Epithelial cell of proximal tubule (primary cell): ENCODE measurements around the gene GFAP. TPM values are rescaled to one million over a fixed set of nuclear protein-coding genes. Genes with fewer than 3 reads are reported as not detected.

Experiments
- DNase-seq: peaks from one replicate; pipeline ENCODE4 v3.0.0-alpha.2; 2011; ENCODE audit warnings: low read depth
- H3K4me3 ChIP-seq: 2 replicates; pipeline ENCODE4 v1.5.1; 2011; ENCODE audit warnings: low read depth, mild to moderate bottlenecking, low read length
- total RNA-seq: library from RNA; depleted of rRNA; stranded (reverse); fragments of >200 nt; gene quantifications from 2 replicates; pipeline ENCODE4 v1.2.3, GENCODE V29; 2015
- TF ChIP-seq, protein P1 (sequence below): conservative IDR thresholded peaks from 2 replicates; pipeline ENCODE4 v1.5.1; 2012; ENCODE audit warnings: low read depth, mild to moderate bottlenecking, low read length

The GFAP gene
- total RNA-seq, 1 donor from 2014 or later, result 0.58 TPM

DNA sequence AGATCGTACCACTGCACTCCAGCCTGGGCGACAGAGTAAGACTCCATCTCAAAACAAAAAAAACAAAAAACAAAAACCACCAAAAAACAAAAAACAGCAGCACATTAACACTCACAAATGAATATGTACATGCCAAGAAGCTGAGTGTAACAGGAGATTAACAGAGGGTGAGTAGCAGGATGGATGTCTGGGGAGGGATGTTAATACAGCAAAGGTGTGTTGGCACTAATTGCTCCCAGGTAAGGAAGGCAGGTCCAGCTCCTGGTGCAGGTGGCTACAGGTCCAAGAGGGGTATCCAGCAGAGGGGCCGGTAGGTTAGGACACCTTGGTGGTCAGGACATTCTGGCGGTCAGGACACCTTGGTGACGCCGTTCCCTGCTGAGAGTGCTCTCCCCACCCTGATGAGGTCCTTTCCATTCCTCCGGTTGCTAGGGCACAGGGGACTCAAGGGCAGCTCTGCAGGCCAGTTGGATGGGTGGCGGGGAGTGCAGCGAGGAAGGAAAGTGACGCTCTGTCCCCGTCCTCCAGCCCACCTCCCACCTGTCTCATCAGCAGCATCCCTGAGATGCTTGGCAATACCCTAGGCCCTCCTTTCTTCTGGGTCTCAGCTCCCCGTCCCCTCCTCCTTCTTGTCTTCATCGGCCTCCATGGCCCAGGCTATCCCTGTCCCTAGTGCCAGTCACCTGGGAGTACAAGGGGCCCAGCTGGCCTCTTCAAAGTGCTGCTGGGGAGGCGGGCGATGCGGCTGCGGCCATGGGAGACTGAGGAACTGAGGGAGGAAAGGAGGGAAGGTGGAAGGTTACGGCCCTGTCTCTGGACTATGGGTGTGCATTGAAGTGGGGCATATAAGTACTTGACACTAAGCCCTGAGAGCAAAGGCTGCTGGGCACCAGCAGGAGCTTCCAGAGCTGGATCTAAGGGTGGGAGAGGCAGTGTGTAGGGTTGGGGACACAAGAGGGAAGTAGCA, 10.7 kb upstream of the GFAP start:
- no peak for DNase-seq
- TF ChIP-seq, protein P1, sequence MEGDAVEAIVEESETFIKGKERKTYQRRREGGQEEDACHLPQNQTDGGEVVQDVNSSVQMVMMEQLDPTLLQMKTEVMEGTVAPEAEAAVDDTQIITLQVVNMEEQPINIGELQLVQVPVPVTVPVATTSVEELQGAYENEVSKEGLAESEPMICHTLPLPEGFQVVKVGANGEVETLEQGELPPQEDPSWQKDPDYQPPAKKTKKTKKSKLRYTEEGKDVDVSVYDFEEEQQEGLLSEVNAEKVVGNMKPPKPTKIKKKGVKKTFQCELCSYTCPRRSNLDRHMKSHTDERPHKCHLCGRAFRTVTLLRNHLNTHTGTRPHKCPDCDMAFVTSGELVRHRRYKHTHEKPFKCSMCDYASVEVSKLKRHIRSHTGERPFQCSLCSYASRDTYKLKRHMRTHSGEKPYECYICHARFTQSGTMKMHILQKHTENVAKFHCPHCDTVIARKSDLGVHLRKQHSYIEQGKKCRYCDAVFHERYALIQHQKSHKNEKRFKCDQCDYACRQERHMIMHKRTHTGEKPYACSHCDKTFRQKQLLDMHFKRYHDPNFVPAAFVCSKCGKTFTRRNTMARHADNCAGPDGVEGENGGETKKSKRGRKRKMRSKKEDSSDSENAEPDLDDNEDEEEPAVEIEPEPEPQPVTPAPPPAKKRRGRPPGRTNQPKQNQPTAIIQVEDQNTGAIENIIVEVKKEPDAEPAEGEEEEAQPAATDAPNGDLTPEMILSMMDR, result no peak
- H3K4me3 ChIP-seq, result no peak overlapping the region

DNA sequence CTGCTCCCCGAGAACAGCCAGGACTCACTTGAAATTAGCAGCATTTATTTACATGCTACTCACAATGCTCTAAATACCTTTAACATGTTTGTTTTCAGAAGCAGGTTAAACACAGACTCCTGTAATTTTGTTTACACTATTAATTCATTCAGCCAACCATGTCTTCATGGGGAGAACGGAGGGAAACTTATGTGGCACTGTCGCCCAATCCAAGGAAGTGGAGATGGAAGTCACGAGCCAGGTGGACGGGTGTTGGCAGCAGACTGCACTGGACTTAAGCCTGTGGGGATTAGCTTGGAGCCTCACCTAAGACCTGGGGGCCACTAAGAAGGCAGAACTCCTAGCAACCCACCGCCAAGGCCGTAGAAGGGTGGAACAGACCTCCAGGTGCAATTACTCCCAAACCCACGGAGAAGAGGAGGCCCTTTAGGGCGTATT, 8.8 kb upstream of the GFAP start:
- DNase-seq, result no peak
- no peak overlapping the region for H3K4me3 ChIP-seq
- TF ChIP-seq, protein P1, result no peak

DNA sequence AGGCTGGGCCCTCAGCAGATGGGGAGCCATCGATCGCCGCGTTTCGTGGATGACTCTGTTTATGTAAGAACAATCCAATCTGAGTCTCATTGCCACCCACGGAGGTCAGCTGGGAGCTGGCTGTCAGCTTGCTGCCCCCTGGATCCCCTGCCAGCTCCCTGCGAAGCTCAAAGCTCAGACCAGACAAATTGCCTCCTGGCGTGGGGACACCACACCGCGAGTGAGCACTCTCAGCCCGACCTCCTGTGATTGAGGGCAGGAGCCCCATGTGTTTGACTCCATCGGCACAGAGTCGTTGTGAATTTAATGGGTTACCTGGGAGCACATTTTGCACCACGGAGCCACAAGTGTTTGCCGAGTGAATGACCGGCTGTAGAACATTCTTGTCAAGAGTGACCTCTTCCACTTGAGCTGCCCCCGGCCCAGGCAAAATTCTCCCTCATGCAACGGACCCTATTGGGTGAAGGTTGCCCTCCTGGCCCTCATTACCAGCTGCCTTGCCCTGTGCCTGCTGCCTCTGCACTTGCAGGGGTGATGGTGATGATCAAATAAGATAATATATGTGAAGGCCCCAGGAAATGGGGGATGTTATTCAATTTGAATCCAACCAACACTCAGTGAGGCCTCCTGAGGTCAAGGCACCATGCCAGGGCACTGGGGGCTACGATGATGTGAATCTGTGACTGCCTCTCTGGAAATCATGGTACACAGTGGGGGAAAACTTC, 7.6 kb upstream of the GFAP start:
- no peak for DNase-seq
- TF ChIP-seq, protein P1, result no peak
- H3K4me3 ChIP-seq, result no peak overlapping the region

DNA sequence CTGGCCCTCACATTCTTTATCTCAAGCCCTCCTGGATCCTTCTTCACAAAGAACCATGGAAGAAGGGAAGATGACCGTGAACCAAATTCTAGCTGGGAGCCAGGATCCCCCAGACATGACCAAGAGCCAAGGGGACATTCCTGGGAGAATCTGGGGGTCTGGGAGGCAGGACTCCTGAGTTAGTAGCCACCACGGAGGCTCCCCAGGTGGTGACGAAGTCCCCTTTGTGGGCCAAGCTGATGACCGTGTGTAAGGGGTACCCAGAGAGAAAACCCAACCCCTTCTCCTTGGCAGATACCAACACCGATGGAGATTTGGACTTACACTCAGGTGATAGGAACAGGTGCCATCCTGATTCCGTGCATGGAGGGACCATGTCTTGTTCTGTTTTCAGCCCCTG, 6.8 kb upstream of the GFAP start:
- DNase-seq, result no peak
- no peak overlapping the region for H3K4me3 ChIP-seq
- TF ChIP-seq, protein P1, result no peak

DNA sequence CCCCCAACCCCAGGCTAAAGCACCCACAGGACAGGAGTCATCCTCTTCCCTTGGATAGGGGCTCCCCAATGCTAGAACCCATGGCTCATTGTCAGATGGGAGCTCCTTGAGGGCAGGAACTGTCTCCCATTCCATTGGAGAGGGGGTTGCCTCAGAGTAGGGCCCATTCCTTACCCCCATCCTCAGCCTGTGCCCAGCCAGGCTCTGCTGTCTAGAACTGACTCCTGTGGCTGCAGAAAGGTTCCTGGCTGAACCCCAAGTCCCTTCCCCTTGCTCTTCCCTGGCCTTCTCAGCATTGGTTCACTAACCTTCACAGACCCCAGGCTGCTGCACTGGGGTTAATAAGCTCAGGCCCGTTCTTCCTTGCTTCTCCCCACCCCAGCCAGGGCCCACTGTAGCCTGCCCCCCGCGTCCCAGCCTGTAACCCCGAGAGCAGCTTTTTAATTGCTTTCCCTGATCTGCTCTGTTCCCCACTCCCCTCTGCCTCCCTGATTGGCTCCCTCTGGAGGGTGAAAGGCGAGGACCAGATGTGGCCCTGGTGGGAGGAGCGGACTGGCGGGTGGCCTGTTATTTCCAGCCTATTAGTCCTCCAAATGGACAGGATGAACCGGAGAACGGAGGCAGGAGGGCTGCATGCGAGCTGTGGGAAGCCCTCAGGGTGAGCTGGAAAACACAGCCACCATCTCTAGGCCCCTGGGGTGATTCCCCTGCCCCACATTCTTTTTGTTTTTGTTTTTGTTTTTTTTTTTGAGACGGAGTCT, 6.0 kb upstream of the GFAP start:
- DNase-seq, result no peak
- H3K4me3 ChIP-seq, result no peak overlapping the region
- TF ChIP-seq, protein P1, result no peak

DNA sequence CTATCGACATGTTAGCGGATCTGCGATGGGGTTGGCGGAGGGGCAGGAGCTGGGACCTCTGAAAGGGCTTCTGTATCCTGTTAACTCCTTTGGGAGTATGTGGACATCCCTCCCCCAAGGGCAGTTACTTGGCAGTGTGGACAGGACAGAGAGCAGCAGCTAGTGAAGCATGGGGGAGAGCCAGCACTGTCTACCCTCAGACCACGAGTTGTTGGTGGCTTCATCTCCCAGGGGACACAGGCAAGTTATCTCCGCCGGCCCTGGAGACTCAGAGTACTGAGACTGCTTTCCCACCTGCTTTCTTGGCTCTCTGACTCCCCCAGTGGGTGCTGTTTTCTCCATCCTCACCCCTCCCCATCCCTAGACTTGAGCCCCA, 5.3 kb upstream of the GFAP start:
- no peak for DNase-seq
- TF ChIP-seq, protein P1, result no peak

More for the DNA sequence above, 5.3 kb upstream of the GFAP start:
- H3K4me3 ChIP-seq, result no peak overlapping the region
